HG02938 (cell line): ENCODE results near the gene PXDN.
"Not testable (repeated sequence)": the region's sequence is repeated elsewhere in the genome, so short reads cannot be mapped to it uniquely, and the experiment has no call there.

Source experiments
- ATAC-seq: cut with Tn5 transposase; IDR thresholded peaks from one replicate; pipeline ENCODE4 v1.9.1; 2021; ENCODE audit warnings: mild to moderate bottlenecking, moderate library complexity; ENCODE audit not compliant: unreplicated experiment

The PXDN gene

DNA sequence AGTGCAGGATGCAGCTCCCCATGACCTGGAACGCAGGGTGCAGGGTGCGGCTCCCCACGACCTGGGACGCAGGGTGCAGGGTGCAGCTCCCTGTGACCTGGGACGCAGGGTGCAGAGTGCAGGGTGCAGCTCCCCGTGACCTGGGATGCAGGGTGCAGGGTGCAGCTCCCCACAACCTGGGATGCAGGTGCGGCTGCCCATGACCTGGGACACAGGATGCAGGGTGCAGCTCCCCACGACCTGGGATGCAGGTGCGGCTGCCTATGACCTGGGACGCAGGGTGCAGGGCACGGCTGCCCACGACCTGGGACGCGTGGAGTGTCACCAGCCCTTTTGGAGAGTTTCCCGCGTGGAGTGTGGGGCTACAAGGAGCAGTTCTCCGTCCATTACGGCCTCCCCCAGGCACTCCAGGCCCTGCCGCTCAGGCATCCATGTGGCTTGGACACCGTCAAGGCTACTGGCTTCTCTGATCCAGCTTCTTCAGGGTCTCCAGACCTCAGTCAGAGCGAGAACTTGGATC lies 38.7 kb downstream of the PXDN start:
- no peak for ATAC-seq

DNA sequence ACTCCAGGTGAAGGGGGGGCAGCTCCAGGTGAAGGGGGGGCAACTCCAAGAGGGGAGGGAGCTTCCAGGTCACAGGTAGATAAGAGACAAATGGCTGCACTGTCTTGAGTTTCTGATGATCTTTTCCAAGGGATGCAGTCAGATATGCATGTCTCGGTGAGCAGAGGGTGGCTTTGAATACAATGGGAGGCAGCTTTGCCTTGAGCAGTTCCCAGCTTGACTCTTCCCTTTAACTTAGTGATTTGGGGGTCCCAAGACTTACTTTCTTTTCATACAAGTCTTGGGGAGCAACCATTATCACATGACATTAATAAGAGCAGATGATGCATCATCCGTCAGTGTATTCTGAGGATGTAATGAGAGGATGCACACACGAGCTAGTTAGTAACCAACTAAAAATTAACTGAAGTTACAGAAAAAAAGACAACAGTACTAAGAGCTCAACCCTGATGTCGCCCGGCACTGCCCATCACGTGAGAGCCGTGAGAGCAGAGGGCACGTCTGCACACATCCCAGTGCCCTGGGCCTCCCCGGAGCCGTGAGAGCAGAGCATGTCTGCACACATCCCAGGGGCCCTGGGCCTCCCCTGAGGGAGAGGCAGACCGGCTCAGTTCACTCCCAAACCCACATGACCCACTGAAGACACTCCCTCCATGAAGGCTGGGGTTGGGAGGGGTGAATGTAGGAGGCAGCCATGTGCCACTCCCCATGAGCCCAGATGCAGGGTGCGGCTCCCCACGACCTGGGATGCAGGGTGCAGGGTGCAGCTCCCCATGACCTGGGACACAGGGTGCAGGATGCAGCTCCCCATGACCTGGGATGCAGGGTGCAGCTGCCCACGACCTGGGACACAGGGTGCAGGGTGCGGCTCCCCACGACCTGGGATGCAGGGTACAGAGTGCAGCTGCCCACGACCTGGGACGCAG lies 39.4 kb downstream of the PXDN start:
- no peak for ATAC-seq

DNA sequence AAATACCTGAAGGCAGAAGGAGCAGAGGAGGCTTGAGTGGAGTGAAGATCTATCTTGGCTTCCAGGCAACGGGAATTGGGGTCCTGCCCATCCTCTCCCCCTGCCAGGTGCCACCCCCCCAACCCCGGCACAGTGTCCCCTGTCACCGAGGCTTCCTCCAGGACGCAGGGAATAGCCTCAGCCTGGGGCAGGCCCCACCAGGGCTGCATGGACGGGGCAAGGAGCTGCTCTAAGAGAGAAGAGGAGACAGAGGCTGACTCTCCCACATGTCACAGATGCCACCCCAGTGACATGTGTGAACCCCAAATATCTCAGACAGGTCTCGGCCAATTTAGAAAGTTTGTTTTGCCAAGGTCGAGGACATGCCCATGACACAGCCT lies 42.1 kb downstream of the PXDN start:
- no peak for ATAC-seq

- no peak for ATAC-seq
These were observed 42.6 kb downstream of the PXDN start for GRCh38 chr2:1701556-1702185.

DNA sequence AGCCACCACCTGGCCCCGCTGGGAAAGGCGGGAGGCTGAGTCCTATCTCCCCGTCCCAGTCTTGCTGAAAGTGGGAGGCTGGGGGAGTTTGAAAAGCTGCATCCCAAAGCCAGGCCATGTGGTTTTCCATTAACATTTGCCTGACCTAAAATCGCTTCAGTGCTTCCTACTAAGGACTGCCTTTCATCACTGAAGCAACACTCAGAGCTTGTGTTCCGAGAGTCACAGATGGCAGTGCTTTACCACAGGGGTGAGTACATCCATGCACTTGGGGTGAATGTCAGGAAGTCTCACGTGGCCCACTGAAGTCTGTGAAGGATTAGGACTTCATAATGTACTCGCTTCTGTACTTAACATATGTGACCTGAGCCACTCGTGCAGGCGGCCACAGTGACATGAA lies 43.3 kb downstream of the PXDN start:
- no peak for ATAC-seq

- not testable (repeated sequence) for ATAC-seq
These were observed 43.9 kb downstream of the PXDN start for GRCh38 chr2:1700427-1700826.

DNA sequence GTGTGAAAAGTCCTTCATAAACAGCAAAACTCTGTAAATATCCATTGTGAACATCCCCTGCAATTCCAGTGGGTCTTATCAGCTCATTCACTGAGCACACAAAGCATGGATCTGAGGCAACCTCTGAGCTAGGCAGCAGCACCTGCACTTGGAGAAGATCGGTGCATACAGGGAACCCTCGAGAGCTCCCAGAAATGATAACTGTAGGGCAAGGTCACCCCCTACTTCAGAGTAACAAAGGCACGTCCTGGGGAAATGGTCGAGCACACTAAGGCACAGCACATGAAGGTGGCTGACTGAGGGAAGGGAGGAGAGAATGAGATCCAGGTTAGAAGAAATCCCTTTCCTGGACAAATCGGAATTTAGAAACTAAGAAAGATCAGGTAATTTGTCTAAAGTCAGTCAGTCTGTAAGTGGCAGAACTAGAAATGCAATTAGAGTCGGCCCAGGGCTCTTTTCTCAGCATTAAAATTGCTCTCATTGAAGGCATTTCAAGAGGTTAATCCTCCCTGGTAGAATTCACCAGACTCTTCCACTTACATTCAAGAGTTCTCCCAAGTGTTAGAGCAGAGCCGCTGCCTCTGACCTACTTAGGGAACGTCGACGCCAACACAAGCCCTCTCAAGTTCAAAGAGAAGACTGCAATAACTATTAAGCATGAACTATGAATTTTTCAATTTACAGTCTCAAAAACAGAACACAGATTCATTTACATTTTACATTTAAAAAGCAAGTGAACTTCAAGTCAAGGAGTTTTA lies 45.9 kb downstream of the PXDN start:
- ATAC-seq: no peak

DNA sequence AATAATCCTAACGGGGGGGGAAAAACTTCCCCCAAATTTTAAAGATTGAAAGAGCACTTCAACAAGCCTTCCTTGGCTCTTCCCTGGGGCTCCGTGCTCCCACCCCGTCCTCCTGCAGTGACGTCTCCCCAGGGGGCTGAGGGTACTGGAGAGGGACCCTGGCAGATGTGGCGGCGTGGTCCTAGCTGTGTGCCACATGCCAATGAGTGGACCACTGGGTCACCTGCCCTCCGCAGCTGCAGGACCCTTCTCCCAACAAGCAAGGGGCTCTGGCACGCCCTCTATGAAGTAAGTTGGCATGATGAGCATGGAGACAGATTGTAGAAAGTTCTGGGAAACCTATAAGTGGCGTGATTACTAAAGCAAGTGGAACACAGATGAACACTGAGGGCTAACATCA lies 46.7 kb downstream of the PXDN start:
- ATAC-seq: no peak

DNA sequence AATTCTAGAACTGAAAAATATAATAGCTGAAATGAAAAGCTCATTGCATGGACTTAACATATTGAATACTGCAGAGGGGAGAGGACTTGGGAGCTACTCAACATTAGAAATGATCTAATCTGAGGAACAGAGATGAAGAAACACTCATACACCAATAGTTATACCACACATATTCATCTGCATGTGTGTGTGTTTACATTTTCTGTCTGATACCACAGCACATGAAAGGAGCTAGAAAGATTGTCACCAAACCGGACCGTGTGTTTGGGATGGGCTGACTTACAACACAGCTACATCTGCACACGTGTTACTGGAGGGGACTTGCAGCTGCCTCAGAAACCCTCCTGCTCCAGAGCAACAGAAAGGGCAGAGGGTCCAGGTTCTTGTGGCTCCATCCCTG lies 47.8 kb downstream of the PXDN start:
- ATAC-seq: no peak

GRCh38 chr2:1694371-1695271 lies 49.7 kb downstream of the PXDN start:
- ATAC-seq: no peak

DNA sequence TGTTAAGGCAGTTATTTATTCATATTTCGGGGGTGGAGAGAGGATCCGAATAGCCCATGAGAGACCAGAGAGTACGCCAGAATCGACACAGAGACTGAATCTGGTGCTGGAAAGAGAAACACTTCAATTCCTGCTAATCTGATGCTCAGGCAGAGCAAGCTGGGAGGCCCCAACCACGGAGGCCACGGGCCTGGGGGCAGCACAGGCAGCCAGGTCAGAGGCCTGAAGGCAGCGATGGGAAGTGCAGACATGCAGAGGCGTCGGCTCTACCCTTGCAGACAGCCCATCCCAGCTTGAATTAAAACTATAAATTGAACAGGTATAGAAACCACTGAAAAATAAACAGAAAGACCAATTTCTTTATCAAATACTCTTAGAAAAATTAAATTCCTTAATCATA lies 50.6 kb downstream of the PXDN start:
- ATAC-seq: no peak

DNA sequence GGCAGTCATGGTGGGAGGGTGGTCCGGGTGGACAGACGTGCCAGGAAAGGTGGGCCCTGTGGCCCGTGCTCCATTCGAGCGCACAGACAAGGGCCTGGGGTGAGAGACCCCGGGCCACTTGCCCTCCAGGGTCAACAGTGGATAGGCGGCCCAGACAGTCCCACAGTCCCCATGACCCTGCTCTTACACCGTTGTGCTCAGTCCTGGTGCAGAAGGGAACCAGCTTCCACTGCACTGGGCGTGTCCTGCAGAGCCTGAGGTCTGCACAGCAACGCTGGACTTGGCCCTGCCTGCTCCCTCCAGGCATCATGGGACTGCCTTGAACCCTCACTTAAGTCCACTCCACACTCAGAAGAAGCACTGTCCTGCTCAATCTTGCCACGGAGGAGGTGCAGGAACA lies 52.0 kb downstream of the PXDN start:
- no peak for ATAC-seq

DNA sequence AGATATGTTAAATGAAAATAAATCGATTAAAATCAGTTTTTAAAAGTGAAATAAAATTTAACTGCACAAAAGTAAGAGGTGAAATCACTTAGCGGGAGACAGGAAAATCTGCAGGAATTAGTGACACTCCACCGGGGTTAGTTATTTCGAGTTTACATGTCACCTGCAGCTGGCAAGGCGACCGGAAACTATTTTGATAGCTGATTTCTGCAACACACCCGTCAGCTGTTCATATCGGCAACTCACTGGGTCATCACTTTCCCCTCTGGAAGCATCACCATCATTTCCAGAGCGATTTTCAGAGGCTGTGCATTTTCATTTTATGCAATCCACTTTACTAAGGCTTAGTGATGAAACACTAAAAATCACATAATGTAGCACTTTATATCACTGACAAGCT lies 52.9 kb downstream of the PXDN start:
- ATAC-seq: no peak

GRCh38 chr2:1690056-1690775 lies 54.1 kb downstream of the PXDN start:
- no peak for ATAC-seq

DNA sequence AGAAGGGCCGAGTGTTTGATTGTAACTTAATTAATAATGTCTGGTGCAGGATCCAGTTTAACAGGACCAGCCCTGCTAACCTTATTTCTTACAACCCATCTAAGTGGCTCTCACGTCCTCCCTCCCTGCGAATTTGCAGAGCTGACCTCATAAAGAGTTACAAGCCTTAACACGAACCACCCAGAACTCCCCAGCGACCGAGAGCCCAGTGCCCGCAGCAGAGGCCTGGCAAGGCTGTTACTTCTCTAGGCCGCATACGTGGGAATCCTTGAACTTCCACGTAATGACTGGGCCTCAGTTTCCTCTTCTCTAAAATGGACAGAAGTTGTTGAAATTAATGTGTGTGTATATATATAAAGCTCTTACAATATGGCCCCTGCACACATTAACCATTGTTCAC lies 55.5 kb downstream of the PXDN start:
- ATAC-seq: no peak

- no peak for ATAC-seq
These were observed 56.2 kb downstream of the PXDN start for GRCh38 chr2:1688161-1688560.

GRCh38 chr2:1687254-1687653 lies 57.1 kb downstream of the PXDN start:
- ATAC-seq: no peak

GRCh38 chr2:1686784-1687105 lies 57.6 kb downstream of the PXDN start:
- no peak for ATAC-seq

DNA sequence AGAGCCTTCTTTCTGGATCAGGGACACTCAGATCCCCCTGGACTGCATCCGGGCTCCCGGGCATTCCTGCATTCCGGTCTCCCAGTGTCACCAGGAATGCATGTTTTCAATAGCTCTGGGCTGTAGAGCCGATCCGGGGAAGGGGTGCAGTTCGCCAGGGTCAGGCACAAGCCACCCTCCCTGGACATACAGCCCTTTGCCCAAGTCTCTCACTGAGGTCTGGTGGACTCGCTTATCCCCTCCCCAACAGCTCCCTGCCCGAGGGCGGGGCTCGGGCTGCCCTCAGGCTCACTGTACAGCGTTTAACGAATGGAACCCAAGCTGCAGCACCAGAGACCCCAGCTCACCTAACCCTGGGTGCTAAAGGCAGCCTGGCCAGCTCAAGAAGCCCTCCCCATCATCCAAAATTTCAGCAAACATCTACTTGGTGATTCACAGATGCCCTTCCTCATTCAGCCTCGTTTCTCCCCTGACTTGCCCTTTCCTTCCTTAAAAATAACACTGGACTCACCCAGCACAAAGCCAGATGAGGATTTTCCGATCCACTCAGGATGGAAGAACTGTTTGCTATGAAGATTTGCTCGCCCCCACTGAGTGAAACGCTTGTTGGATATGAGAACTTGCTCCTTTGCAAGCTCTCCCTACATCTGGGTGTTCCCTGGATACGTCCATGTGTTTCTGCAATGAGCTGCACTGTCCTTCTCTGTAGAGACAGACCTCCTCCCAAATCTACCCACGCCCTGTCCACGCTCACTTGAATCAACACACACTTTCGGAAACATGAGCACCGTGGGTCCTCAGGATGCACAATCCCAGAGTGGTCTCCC lies 58.1 kb downstream of the PXDN start:
- no peak for ATAC-seq
